Activated T-helper 17 cell treated with anti-CD3 and anti-CD28 coated beads, Interleukin-2, amount 50 U/mL, for 72 hours (primary cell): ENCODE measurements around the gene CPA3. TPM values are rescaled to one million over a fixed set of nuclear protein-coding genes. Genes with fewer than 3 reads are reported as not detected.
A peak's percentile ranks its signal among the peaks of the same experiment; 100 is the strongest.

ENCODE experiments used
- ATAC-seq: fragments of 150-1000 bp; cut with Tn5 transposase; replicated peaks from 2 replicates; pipeline ENCODE4 v1.10.0; 2021; ENCODE audit warnings: mild to moderate bottlenecking, moderate library complexity
- H3K27ac Mint-ChIP-seq: one replicate; pipeline ENCODE4 v1.8.0; 2022; ENCODE audit warnings: mixed read lengths
- H3K27me3 Mint-ChIP-seq: one replicate; pipeline ENCODE4 v1.8.0; 2022; ENCODE audit warnings: mixed read lengths
- H3K36me3 Mint-ChIP-seq: one replicate; pipeline ENCODE4 v1.8.0; 2022; ENCODE audit warnings: low read depth, mild to moderate bottlenecking, mixed read lengths
- H3K4me1 Mint-ChIP-seq: one replicate; pipeline ENCODE4 v1.8.0; 2022; ENCODE audit warnings: mixed read lengths
- H3K4me3 Mint-ChIP-seq: one replicate; pipeline ENCODE4 v1.8.0; 2022; ENCODE audit warnings: mild to moderate bottlenecking, mixed read lengths
- H3K9me3 Mint-ChIP-seq: one replicate; pipeline ENCODE4 v1.8.0; 2022; ENCODE audit warnings: mixed read lengths
- total RNA-seq, 2 donors: library from RNA; stranded (reverse); gene quantifications; one replicate each; pipeline ENCODE4 v1.2.3, GENCODE V29; 2022

The CPA3 gene
- total RNA-seq, 2 donors from 2014 or later, result not detected

- H3K4me3 Mint-ChIP-seq, result no peak overlapping the region
- no peaks in the 10 kb centered on the region for H3K36me3 Mint-ChIP-seq
- no peak for ATAC-seq
- H3K4me1 Mint-ChIP-seq, result no peaks in the 10 kb centered on the region
- H3K27ac Mint-ChIP-seq, result no peak overlapping the region
- H3K27me3 Mint-ChIP-seq, result no peaks in the 10 kb centered on the region
- no peaks in the 10 kb centered on the region for H3K9me3 Mint-ChIP-seq
Observed at GRCh38 chr3:148845756-148846395, 19.2 kb upstream of the CPA3 start.

DNA sequence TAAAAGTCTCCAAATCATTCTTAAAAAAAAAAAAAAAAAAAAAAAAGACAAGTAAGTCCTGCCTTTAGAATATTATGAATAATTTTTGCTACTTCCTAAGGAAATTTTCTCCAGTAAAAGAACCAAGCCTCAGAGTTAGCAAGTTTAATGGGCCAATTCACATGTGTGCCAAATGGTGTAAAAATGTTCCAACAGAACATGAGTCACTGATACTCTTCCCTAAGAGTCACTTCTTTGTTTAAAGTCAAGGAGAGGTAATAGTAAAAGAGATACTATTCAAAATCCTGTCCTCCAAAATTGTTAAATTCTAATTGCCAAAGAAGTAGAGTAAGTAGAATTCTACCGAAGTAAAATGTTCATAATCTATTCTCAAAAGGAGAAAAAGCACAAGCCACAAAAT, 17.7 kb upstream of the CPA3 start:
- ATAC-seq, result no peak
- Mint-ChIP-seq H3K27ac (no peak overlapping the region), H3K36me3 (no peaks in the 10 kb centered on the region), H3K9me3 (no peaks in the 10 kb centered on the region), H3K4me1 (no peaks in the 10 kb centered on the region), H3K27me3 (no peaks in the 10 kb centered on the region), H3K4me3 (no peak overlapping the region)

DNA sequence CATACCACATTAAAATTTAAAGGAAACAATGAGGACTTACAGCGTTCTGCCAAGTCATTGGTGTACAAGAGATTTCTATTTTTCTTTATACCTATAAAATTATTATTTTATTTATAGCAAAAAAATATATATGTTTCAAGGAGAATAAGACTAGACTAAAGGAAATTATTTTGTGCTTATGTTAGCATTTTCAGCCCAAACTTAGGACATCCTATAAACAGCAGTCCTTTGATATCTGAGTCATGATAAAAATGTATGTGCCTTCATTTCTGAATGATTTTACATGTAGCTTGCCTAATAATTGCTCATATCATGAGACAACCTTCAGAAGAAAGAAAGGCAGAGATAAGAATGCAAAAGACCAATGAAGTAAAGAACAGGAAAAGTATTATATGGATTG, 16.7 kb upstream of the CPA3 start:
- Mint-ChIP-seq H3K36me3 (no peaks in the 10 kb centered on the region), H3K27ac (no peak overlapping the region), H3K4me3 (no peak overlapping the region), H3K27me3 (no peaks in the 10 kb centered on the region), H3K4me1 (no peaks in the 10 kb centered on the region), H3K9me3 (no peaks in the 10 kb centered on the region)
- no peak for ATAC-seq

DNA sequence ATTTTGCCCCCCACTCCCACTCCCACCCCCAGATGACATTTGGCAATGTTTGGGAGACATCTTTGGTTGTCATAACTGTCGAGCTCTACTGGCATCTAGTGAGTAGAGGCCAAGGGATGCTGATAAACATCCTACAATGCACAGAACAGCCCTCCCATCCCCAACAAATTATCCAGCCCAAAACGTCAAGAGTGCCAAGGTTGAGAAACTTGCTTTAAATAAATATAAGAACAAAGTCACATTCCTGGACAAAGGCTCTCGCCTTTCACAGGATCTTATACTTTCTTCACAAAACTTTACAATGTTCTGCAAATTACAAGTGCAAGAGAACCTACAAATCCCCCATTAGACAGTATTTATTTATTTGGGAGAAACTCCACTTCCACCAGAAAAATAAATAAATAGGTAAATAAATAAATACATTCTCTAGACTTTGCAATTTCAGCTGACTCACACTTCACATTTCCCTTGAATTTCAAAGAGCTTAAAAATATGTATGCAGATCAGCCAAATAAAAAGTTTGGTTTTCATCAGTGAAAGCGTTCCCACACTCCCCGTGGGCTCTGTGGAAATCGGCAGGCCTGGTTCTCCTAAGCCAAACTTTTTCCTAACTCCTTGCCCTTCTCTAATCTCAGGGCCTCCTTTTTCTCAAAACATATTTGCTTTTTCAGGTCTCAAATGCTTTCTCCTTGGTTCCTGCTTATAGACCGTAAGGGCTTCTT, 12.7 kb upstream of the CPA3 start:
- Mint-ChIP-seq H3K4me3 (no peak overlapping the region), H3K36me3 (no peaks in the 10 kb centered on the region), H3K27ac (no peak overlapping the region), H3K9me3 (no peaks in the 10 kb centered on the region), H3K4me1 (no peaks in the 10 kb centered on the region), H3K27me3 (peaks cover 6% of the 10 kb centered on the region)
- no peak for ATAC-seq

- no peak overlapping the region for H3K27ac Mint-ChIP-seq
- no peaks in the 10 kb centered on the region for H3K4me1 Mint-ChIP-seq
- no peaks in the 10 kb centered on the region for H3K36me3 Mint-ChIP-seq
- peaks cover 6% of the 10 kb centered on the region for H3K27me3 Mint-ChIP-seq
- H3K4me3 Mint-ChIP-seq, result no peak overlapping the region
- H3K9me3 Mint-ChIP-seq, result no peaks in the 10 kb centered on the region
- no peak for ATAC-seq
Observed at GRCh38 chr3:148853076-148853475, 12.0 kb upstream of the CPA3 start.

GRCh38 chr3:148854061-148854460, 11.0 kb upstream of the CPA3 start:
- no peaks in the 10 kb centered on the region for H3K36me3 Mint-ChIP-seq
- no peak overlapping the region for H3K27ac Mint-ChIP-seq
- no peaks in the 10 kb centered on the region for H3K4me1 Mint-ChIP-seq
- no peaks in the 10 kb centered on the region for H3K9me3 Mint-ChIP-seq
- no peak for ATAC-seq
- H3K27me3 Mint-ChIP-seq, result peaks cover 6% of the 10 kb centered on the region
- no peak overlapping the region for H3K4me3 Mint-ChIP-seq

GRCh38 chr3:148856384-148856783, 8.7 kb upstream of the CPA3 start:
- Mint-ChIP-seq H3K27me3 (peaks cover 11% of the 10 kb centered on the region), H3K36me3 (no peaks in the 10 kb centered on the region), H3K9me3 (no peaks in the 10 kb centered on the region), H3K4me3 (no peak overlapping the region), H3K27ac (no peak overlapping the region), H3K4me1 (no peaks in the 10 kb centered on the region)
- ATAC-seq, result no peak

- peaks cover 16% of the 10 kb centered on the region for H3K27me3 Mint-ChIP-seq
- H3K36me3 Mint-ChIP-seq, result no peaks in the 10 kb centered on the region
- H3K9me3 Mint-ChIP-seq, result no peaks in the 10 kb centered on the region
- H3K27ac Mint-ChIP-seq, result no peak overlapping the region
- H3K4me3 Mint-ChIP-seq, result no peak overlapping the region
- H3K4me1 Mint-ChIP-seq, result no peaks in the 10 kb centered on the region
- ATAC-seq, result no peak
Observed at GRCh38 chr3:148857316-148857715, 7.8 kb upstream of the CPA3 start.

GRCh38 chr3:148861277-148861869, 3.7 kb upstream of the CPA3 start:
- peaks cover 24% of the 10 kb centered on the region for H3K27me3 Mint-ChIP-seq
- H3K4me1 Mint-ChIP-seq, result no peaks in the 10 kb centered on the region
- peak; percentile 40 for ATAC-seq
- no peak overlapping the region for H3K4me3 Mint-ChIP-seq
- no peaks in the 10 kb centered on the region for H3K36me3 Mint-ChIP-seq
- H3K27ac Mint-ChIP-seq, result no peak overlapping the region
- H3K9me3 Mint-ChIP-seq, result no peaks in the 10 kb centered on the region

DNA sequence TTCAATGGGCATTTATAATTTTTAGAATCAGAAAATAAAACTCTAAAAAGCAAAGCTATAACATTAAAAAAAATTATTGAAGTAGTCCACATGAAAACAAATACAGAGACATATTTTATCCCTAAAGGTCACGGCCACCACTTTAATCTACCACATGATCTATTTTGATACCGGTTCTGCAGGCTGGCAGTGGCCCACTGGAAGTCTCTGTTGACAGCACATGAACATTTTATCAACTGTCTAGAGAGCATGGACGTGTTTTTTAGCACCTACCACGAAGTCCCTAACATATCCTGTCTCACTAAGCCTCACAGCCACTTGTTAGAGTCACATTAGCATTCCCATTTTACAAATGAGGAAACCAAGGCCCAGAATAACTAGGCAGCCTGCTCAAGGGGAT, 1.8 kb upstream of the CPA3 start:
- no peak for ATAC-seq
- H3K4me1 Mint-ChIP-seq, result no peaks in the 10 kb centered on the region
- H3K36me3 Mint-ChIP-seq, result no peaks in the 10 kb centered on the region

DNA sequence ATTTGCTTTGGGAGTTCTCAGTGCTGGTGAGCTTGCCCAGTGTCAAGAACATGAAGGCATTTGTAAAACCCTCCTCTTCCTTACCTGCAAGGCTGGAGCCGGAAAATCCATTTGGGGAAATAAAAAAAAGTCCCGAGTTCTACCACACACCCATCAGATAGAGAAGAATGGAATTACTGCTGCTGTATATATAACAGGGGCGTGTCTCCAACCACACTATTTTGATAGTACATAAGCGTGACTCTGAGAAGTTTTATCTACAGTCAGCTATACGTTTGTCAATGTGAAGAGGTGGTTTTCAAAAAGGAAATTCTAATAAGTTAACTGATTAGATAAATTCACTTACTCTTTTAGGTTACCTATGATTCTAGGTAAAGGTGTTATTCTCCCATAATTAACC, 1.3 kb upstream of the CPA3 start:
- Mint-ChIP-seq H3K27me3 (peaks cover 37% of the 10 kb centered on the region), H3K4me3 (no peak overlapping the region), H3K9me3 (no peaks in the 10 kb centered on the region), H3K36me3 (no peaks in the 10 kb centered on the region), H3K27ac (no peak overlapping the region), H3K4me1 (no peaks in the 10 kb centered on the region)
- no peak for ATAC-seq

More for the DNA sequence above, 1.8 kb upstream of the CPA3 start:
- H3K27ac Mint-ChIP-seq, result no peak overlapping the region
- H3K4me3 Mint-ChIP-seq, result no peak overlapping the region
- H3K27me3 Mint-ChIP-seq, result peaks cover 36% of the 10 kb centered on the region
- no peaks in the 10 kb centered on the region for H3K9me3 Mint-ChIP-seq

- H3K27ac Mint-ChIP-seq, result no peak overlapping the region
- H3K27me3 Mint-ChIP-seq, result peaks cover 32% of the 10 kb centered on the region
- ATAC-seq, result no peak
- H3K9me3 Mint-ChIP-seq, result no peaks in the 10 kb centered on the region
- H3K4me1 Mint-ChIP-seq, result no peaks in the 10 kb centered on the region
- no peak overlapping the region for H3K4me3 Mint-ChIP-seq
- H3K36me3 Mint-ChIP-seq, result no peaks in the 10 kb centered on the region
Observed at GRCh38 chr3:148866261-148866660, 1.2 kb downstream of the CPA3 start.

DNA sequence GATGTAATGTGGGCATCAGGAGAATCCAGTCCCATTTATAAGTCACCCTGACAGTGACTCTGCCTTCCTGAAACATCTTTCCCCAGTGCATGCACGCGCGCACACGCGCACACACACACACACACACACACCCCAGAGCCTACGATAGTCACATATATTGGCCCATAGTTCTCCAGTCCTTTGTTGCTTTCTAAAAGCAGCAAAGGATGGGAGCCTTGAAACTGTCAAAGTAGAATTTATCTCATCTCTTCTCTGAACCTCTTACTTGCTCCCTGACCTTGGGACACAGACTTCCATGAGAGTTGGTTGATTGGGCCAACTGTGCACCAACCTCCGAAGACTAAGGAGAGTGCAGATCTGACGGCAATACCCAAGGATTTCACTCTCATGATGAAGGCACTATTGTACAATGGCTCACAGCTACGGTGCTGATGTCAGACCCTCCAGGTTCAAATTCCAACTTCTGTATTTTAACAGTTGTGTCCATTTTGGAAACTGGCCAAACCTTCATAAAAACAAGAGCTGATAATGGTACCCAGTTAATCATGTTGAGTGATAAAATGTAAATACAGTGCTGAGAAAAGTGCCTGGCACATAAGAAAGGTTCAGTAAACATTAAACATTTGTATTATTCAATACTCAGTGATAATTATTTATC, 8.3 kb downstream of the CPA3 start:
- ATAC-seq, result no peak
- Mint-ChIP-seq H3K4me1 (no peaks in the 10 kb centered on the region), H3K9me3 (no peaks in the 10 kb centered on the region)

DNA sequence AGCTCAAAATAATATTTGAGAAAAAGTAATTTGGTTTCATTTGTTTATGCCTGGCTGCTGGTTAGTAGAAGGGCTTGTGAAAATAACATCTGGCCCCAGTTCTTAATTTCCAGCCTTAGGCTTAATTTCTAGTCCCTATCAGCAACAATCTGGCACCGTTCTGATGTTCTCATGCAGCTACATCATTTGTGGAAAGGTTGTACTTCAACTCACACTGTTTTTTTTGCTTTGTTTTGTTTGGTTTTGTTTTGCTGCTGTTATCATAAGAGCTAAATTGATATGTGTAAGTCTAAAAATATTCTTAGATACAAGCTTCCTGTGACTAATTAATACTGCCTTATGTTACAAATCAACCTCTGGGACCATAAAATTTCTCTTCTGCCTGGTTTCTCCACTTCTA, 8.9 kb downstream of the CPA3 start:
- no peaks in the 10 kb centered on the region for H3K36me3 Mint-ChIP-seq
- H3K27ac Mint-ChIP-seq, result no peak overlapping the region
- H3K4me1 Mint-ChIP-seq, result no peaks in the 10 kb centered on the region
- H3K27me3 Mint-ChIP-seq, result peaks cover 9% of the 10 kb centered on the region
- no peak overlapping the region for H3K4me3 Mint-ChIP-seq
- H3K9me3 Mint-ChIP-seq, result no peaks in the 10 kb centered on the region
- ATAC-seq, result no peak

More for the DNA sequence above, 8.3 kb downstream of the CPA3 start:
- Mint-ChIP-seq H3K36me3 (no peaks in the 10 kb centered on the region), H3K4me3 (no peak overlapping the region), H3K27ac (no peak overlapping the region), H3K27me3 (peaks cover 9% of the 10 kb centered on the region)

GRCh38 chr3:148878095-148878494, 13.0 kb downstream of the CPA3 start:
- Mint-ChIP-seq H3K27ac (no peak overlapping the region), H3K36me3 (no peaks in the 10 kb centered on the region), H3K4me1 (no peaks in the 10 kb centered on the region), H3K27me3 (peaks cover 12% of the 10 kb centered on the region), H3K9me3 (no peaks in the 10 kb centered on the region), H3K4me3 (no peak overlapping the region)
- ATAC-seq, result no peak
